Measurements from ENCODE around the gene ARIH2. TPM values are rescaled to one million over a fixed set of nuclear protein-coding genes. Genes with fewer than 3 reads are reported as not detected.

Gene ARIH2
- polyA plus RNA-seq, 1 donor from 2014 or later: 153 TPM

GRCh38 chr3:49029563-49029884 lies 110.9 kb downstream of the ARIH2 start:
- peaks cover 5% of the 10 kb centered on the region for H3K79me2 ChIP-seq (replicated peaks; ENCODE audit: insufficient read depth, low read length)
- H3K9ac ChIP-seq (ENCODE audit: low read length): peak overlapping the region; percentile 91
- no peaks in the 10 kb centered on the region for H3K9me3 ChIP-seq (ENCODE audit: low read length)
- H3F3A ChIP-seq (ENCODE audit: insufficient read depth, low read length, poor library complexity, severe bottlenecking): no peaks in the 10 kb centered on the region
- H3K4me2 ChIP-seq (ENCODE audit: low read length): peak overlapping the region; percentile 60
- no peak for TF ChIP-seq EZH2 (IDR thresholded peaks at IDR 0.05; ENCODE audit: borderline replicate concordance, insufficient read depth, low read length, poor library complexity, severe bottlenecking)
- peak; percentile 6 for TF ChIP-seq POLR2AphosphoS5 (IDR thresholded peaks at IDR 0.05)
- H3K27me3 ChIP-seq (ENCODE audit: insufficient read depth, low read depth, low read length): no peaks in the 10 kb centered on the region
- peaks cover 2% of the 10 kb centered on the region for H3K36me3 ChIP-seq (ENCODE audit: insufficient read depth, low read length)
- peak overlapping the region; percentile 86 for H3K27ac ChIP-seq (ENCODE audit: low read length)
- H4K20me1 ChIP-seq (ENCODE audit: insufficient read depth): no peaks in the 10 kb centered on the region
- H3K9me2 ChIP-seq (ENCODE audit: insufficient read depth, low read length): no peaks in the 10 kb centered on the region
- peak overlapping the region; percentile 85 for H3K4me3 ChIP-seq (ENCODE audit: low read length)
- no peak overlapping the region for H2AFZ ChIP-seq (ENCODE audit: low read depth, low read length)

GRCh38 chr3:49030321-49030720 lies 111.7 kb downstream of the ARIH2 start:
- Histone ChIP-seq H4K20me1 (ENCODE audit: insufficient read depth) (no peaks in the 10 kb centered on the region), H3K9ac (ENCODE audit: low read length) (no peak overlapping the region), H3K9me2 (ENCODE audit: insufficient read depth, low read length) (no peaks in the 10 kb centered on the region), H2AFZ (ENCODE audit: low read depth, low read length) (no peak overlapping the region), H3K79me2 (replicated peaks; ENCODE audit: insufficient read depth, low read length) (peaks cover 5% of the 10 kb centered on the region), H3K4me2 (ENCODE audit: low read length) (no peak overlapping the region), H3K4me3 (ENCODE audit: low read length) (no peak overlapping the region), H3K36me3 (ENCODE audit: insufficient read depth, low read length) (peaks cover 4% of the 10 kb centered on the region), H3K27ac (ENCODE audit: low read length) (no peak overlapping the region), H3F3A (ENCODE audit: insufficient read depth, low read length, poor library complexity, severe bottlenecking) (no peaks in the 10 kb centered on the region), H3K9me3 (ENCODE audit: low read length) (no peaks in the 10 kb centered on the region), H3K27me3 (ENCODE audit: insufficient read depth, low read depth, low read length) (no peaks in the 10 kb centered on the region)
- TF ChIP-seq MXI1 (conservative IDR thresholded peaks at IDR 0.05; ENCODE audit: poor library complexity, severe bottlenecking) (no peak), REST (IDR thresholded peaks at IDR 0.05; ENCODE audit: borderline replicate concordance) (no peak), RAD21 (conservative IDR thresholded peaks at IDR 0.05) (no peak), EP300 (conservative IDR thresholded peaks at IDR 0.05; ENCODE audit: poor library complexity, severe bottlenecking) (no peak), CTCF (IDR thresholded peaks at IDR 0.05; ENCODE audit: poor library complexity, severe bottlenecking) (no peak), TAF1 (IDR thresholded peaks at IDR 0.05; ENCODE audit: low read depth) (no peak), POLR2AphosphoS5 (IDR thresholded peaks at IDR 0.05) (no peak), SMC3 (conservative IDR thresholded peaks at IDR 0.05; ENCODE audit: poor library complexity) (no peak), EZH2 (IDR thresholded peaks at IDR 0.05; ENCODE audit: borderline replicate concordance, insufficient read depth, low read length, poor library complexity, severe bottlenecking) (no peak)
